ENCODE data around the gene PRKACB.
"Not testable (repeated sequence)": the region's sequence is repeated elsewhere in the genome, so short reads cannot be mapped to it uniquely, and the experiment has no call there.

Gene PRKACB

DNA sequence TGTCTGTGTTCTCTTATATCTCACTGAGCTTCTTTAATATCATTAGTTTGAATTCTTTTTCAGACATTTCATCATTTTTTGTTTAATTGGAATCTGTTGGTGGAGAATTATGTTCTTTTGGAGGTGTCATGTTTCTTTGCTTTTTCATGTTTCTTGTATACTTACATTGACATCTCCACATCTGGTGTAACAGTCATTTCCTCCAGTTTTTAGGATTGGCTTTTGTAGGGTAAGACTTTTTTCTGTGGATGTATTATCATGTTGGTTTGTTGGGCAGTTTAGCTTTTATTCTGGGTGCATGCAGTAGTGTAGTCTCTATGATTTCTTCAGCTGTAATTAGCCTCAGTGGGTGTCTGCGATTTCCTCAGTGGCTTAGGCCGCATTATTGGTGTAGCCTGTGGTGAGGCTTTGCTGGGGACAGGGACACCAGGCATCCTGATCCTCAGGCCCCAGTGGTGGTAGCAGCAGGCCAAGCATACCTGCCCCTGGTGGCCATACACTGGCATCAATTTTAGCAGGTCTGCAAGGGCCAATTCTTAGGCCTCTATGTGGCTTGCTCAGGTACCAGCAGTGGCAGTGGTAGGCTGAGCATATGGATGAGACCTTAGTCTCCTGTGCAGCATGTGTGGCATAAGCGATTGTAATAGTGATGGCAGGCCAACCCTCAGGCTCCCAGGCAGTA lies 79.8 kb downstream of the PRKACB start:
- DNase-seq, result no peak

- DNase-seq, result no peak
These were observed 80.8 kb downstream of the PRKACB start for GRCh38 chr1:84224905-84225304.

DNA sequence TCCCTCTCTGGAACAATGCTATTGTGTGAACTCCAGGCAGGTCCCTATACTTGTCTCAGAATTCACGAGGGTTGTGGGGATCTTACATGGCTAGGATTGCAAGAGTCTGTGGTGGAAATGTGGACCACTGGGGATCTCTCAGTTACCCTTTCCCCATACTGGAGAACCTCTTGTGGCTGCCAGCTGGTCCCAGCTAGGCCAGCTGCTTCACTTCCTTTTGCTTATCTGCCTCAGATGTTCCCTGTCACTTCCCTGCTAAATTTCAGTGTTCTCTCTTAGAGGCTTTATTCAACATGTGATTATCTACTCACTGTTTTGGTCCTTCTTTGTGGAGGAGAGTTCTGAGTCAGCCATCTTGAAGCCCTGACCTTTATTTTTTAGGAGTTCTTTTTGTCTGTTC lies 81.6 kb downstream of the PRKACB start:
- DNase-seq, result no peak

- not testable (repeated sequence) for DNase-seq
These were observed 88.6 kb downstream of the PRKACB start for GRCh38 chr1:84232676-84233075.

DNA sequence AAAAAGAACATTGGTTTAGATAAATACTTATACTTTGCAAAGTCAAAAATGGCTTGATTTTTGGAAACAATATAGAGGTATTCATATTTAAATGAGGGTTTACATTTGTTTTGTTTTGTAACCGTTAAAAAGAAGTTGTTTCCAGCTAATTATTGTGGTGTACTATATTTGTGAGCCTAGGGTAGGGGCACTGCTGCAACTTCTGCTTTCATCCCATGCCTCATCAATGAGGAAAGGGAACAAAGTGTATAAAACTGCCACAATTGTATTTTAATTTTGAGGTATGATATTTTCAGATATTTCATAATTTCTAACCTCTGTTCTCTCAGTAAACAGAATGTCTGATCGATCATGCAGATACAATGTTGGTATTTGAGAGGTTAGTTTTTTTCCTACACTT lies 92.2 kb downstream of the PRKACB start:
- DNase-seq, result no peak

DNA sequence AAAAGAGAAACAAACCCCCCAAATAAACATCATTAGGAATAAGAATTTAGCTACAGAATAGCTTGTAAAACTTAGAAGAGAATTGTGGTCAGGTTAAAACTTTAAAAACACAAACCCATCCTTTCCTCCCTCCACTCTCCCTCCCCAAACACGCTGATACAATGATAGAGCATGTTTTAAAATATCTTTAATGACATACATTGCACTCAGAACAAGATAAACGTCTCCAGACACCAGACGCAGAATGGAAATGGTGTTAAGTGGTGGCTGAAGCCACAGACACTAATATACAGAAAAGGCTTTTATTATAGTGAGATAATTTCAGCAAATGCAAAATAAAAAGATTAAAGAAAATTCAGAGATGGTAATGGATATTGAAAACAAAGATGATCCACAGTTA lies 98.6 kb downstream of the PRKACB start:
- DNase-seq, result no peak

DNA sequence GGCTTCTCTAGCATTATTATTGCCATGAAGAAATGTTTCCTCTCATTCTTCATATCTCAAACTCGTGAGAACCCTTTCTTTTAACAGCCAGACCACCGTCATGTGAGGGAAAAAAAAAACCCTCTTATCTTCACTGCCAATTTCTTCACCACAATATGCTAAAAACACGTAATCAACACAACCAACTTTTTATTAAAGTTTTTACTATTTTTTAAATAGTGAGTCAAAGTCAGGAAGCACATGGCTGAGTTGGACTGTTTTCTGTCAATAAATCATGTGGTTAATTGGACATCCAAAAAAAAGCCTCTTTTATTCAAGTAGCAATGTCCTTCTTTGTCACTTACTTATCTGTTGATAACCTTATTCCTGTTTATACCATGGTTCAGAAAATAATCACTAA lies 101.5 kb downstream of the PRKACB start:
- DNase-seq, result no peak

DNA sequence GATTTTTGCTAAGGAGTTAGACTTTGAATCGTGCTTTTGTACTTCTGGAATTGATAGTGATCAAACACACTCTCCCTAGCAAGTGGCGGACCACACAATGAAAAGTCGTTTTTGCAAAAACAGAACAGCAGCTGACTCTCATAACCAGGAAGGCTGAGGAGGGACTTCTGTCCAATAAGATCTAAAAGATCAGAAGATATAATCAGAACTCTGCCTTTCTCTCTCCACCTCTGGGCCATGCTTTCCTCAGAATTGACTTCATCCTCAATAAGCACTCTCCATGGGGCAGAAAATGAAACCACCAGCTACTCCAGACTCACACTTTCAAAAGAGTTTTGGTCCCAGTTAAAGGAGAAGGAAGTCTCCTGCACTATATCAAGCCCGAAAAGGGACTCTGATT lies 102.1 kb downstream of the PRKACB start:
- no peak for DNase-seq

DNA sequence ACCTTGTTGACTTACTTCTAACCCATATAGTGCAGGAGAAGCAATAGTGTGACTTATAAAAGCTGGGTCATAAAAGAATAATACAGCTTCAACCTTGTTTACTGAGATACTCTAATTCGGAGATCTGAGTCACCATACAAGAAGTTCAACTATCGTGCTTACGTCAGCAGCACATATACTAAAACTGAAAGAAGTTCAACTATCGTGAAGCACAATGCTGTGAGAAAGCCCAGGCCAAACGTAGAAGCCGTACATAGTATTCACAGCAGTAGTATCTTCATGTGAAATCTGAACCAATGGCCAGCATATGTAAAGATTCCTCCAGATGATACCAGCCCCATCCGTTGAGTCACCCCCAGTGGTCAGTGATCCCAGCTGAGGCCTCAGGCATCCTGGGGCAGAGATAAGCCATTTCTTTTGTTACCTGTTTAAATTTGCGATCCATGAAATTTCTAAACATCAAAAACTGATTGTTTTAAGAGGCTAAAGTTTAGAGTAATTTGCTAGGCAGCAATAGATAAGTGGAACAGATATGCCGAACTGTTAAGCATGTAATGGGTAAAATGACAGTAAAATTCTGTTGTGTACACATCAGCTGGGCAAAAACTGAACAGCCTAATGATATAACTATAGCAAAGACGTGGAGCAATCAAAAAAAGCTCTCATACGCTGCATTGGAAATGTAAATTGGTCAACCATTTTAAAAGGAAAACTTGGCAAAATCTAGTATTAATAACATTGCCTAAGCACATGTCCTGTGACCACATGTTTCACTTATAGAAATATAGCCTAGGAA lies 103.6 kb downstream of the PRKACB start:
- no peak for DNase-seq

DNA sequence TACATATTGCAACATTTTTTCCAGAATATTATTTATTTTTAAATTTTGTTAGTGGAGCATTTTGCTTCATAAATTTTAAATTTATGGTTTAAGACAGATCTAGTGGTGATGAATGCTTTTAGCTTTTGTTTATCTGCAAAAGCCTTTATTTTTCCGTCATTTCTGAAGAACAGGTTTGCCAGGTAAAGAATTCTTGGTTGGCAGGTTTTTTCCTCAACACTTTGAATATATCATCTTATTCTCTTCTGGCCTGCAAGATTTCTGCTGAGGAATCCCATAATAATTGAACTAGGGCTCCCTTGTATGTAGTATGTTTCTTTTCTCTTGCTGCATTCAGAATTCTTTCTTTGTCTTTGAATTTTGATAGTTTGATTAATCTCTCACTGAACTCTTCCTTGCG lies 106.6 kb downstream of the PRKACB start:
- DNase-seq, result no peak

DNA sequence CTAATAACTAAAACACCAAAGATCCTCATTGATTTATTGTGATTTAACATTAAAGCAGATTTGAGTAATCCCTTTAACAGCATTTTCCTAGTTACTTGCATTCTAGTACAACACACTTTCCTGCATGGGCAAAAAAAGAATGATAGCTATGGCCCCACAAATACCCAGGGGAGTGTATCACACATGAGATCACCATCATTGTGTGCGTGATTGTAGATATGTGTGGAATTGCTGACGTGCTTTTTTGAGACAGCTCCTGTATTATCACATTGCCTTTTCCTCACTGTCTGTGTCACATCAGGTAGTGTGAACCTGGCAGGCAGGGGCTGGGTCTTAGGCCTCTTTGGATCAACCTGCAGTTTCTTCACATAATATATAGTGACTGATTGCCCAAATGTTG lies 109.0 kb downstream of the PRKACB start:
- DNase-seq, result no peak

DNA sequence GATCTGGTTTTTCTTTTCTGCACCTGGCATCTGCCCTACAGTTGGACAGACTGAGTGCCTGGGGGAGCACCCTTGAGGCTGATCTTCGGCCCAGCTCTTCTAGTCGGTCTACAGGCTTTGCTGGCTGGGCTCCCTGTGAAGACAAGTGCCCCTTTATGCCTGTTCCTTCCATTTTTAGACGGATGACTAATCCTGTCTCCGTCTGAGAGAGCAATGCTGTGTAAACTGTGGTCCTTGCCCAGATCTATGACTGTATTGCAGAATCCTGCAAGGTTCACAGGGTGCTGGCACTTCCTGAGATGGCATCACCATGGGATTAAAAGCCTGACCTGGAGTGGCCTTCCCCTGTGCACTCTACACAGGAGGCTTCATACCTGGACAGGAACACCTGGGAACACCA lies 109.8 kb downstream of the PRKACB start:
- no peak for DNase-seq

- no peak for DNase-seq
These were observed 110.7 kb downstream of the PRKACB start for GRCh38 chr1:84254703-84255238.

DNA sequence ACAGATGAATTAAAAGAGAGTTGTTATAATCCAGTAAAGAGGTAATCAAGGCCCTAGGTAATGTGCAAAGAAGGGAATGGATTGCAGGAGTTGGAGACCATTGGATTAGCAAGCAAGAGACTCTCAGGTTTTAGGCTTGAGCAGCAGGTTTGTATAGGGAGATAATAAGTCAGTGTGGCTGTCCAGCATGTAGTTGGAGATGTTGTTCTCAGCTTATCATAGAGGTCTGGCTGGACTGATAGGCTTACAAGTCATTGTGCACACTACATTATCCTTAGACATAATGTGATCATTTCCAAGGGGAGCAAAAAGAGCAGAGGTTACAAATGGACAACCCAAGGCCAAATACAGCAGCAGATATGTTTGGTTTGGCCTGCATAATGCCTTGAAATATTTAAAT lies 111.5 kb downstream of the PRKACB start:
- DNase-seq, result no peak

DNA sequence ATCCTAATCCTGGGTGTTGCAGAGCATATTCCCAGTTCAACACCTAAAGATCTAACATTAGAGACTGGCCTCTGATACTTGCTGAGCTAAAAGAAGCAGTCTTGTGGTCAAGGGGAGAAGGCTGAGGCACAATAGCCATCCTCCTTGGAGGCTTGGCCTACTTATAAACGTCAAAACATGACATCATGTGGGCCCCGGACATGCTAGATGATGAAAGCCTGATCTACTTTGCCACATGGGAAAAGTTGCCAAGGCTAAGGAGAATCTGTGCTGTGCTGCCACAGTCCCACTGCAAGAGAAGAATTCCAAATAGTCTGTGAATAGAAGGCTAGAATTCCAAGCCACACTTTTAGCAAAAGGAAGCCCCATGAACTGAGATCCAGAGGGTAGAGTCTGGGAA lies 113.5 kb downstream of the PRKACB start:
- no peak for DNase-seq

DNA sequence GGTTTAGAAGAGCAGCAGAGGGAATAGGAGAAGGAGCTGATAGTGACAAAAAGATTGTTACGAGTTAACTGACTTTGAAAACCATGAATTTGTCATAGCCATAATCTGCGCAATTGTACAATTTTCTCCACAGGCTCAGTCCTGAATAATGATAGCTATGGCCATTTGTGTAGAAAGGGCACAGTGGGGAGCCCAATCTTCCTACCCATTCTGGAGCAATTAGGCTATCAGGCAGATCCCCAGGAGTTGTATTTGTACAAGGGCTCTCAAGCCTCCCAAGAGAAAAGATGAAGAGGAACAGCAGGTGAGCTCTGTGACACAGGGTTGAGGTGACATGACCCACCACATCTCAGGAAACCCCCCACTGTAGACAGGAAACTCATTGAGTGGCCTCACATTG lies 115.3 kb downstream of the PRKACB start:
- DNase-seq, result no peak

DNA sequence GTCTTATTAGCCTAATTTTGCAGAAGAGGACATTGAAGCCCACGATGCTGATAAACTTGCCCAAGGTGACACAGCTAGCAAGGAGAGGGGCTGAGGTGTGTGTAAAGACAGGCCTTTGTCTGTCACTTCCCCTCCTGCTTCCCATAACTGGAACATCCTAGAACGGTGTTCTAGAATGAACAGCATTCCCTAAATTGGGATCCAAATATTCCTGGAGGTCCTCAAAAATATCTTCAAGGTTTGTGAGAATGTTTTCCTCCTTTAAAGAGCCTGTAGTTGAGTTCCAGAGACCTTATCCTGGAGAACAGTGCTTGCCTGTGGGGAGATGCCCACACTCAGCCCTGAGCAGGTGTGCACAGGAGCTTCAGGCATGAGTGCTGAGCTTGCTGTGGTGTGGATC lies 115.9 kb downstream of the PRKACB start:
- no peak for DNase-seq

DNA sequence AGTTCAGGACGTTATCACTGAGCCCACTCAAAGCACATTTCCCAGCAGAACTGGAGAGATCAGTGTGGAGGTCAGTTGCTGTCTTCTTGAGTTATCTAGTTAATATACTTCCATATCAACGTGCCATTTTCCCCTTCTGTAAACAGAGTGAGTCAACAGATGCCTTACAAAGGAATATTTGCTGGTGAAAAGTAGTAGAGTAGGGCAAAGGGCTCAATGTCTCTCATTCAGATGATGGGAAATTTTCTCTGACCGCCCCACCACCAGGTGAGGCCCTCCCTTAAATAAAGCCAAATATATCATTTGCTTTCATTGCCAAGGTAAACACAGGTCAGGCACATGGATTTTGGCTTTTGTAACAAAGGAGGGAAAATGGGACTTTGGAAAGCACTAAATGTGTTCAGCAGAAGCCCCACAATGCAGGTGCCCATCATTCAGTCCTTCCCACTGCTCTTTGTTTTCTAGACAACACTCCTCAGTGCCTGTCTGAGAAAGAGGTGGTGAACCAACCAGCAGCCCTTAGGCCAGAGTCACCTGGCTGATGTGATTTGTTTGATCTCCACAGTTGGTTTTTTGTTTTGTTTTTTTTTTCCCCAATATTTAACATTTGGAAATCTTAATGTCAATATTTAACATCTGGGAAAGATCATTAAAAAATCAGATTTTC lies 116.9 kb downstream of the PRKACB start:
- DNase-seq, result no peak

- no peak for DNase-seq
These were observed 120.9 kb downstream of the PRKACB start for GRCh38 chr1:84264961-84265360.

DNA sequence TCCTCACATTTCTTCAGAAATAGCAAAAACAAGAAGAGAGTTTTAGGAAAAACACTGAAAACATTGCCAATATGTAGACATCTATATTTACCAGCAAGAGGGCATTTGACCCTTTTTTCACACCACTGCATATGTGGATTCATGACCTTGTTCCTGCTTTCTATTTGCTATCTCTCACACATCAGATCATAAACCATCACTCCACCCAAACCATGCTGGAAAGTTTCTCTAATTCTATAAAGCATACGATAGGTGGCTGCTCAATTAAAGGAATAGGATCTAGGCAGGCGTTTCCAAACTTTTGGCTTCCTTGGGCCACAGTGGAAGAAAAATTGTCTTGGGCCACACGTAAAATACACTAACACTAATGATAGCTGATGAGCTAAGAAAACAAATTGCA lies 121.8 kb downstream of the PRKACB start:
- no peak for DNase-seq

DNA sequence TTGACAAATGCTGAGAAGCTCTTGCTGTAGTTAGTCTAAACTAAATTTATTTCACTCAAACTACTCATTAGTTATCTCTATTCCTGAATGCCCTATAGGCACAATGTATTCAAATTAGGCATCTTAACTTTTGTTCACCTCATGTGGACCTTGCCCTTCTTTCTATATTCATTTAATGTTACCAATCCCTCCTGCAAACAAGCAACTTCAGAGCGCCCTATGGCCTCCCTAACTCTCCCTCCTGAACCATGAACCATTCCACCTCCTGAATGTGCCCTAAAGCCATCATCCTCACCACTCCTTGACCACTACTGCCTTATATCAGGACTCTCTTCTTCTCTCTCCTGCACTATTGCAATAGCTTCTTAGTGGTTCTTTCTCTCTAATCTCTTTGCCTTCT lies 122.7 kb downstream of the PRKACB start:
- DNase-seq, result no peak

GRCh38 chr1:84267476-84267875 lies 123.4 kb downstream of the PRKACB start:
- no peak for DNase-seq

DNA sequence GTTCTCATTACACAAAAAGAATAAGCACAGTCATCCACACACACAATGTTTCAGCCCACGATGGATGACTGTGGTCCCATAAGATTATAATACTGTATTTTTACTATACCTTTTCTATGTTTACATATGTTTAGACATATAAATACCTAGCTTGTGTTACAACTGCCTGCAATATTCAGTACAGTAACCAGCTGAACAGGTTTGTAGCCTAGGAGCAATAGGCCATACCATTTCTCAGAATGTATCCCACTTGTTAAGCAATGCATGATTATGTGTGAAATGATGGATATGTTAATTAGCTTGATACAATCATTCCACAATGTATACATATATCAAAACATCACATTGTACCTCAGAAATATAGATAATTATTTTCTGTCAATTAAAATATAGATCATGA lies 124.3 kb downstream of the PRKACB start:
- no peak for DNase-seq

DNA sequence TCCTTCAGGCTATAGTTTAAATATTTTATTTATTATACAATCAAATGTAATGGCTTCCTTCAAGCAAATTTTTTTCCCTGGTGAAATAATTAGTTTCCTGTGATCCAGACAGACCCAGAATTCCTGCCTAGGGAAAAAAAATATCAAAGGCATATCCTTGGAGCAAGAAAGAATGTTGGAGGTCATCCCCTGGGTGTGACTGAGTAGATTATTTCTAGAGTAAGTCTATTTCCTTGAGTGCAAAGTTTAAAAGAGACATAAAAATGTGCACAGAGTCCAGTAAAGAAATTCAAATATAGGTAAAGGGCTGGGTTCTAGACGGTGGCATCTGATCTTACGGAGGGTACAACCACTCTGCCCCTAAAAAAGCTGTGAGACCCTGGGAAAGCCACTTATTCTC lies 125.2 kb downstream of the PRKACB start:
- DNase-seq, result no peak

Data from T-helper 1 cell (primary cell).